H9 (cell line): ENCODE data around the gene SNX25. TPM values are rescaled to one million over a fixed set of nuclear protein-coding genes. Genes with fewer than 3 reads are reported as not detected.

Experiments
- DNase-seq: peaks from one replicate; pipeline ENCODE4 v3.0.0-alpha.2; 2017
- H2AFZ ChIP-seq: one replicate; pipeline ENCODE4 v1.6.1; 2013; ENCODE audit warnings: mild to moderate bottlenecking, low read length, control low read depth, moderate library complexity
- H2AK5ac ChIP-seq: 2 replicates; pipeline ENCODE4 v1.6.1; 2013; ENCODE audit warnings: low read length, control low read depth, mixed read lengths; ENCODE audit not compliant: insufficient read length
- H2BK120ac ChIP-seq: one replicate; pipeline ENCODE4 v1.6.1; 2013; ENCODE audit warnings: low read depth, mild to moderate bottlenecking, low read length, control low read depth, inconsistent platforms; ENCODE audit not compliant: poor library complexity, severe bottlenecking
- H2BK12ac ChIP-seq: 2 replicates; pipeline ENCODE4 v1.6.1; 2013; ENCODE audit warnings: low read length, control low read depth, mixed read lengths, low read depth; ENCODE audit not compliant: insufficient read length
- H2BK15ac ChIP-seq: 2 replicates; pipeline ENCODE4 v1.6.1; 2013; ENCODE audit warnings: low read depth, low read length, control low read depth
- H2BK20ac ChIP-seq: one replicate; pipeline ENCODE4 v1.6.1; 2013; ENCODE audit warnings: low read depth, mild to moderate bottlenecking, low read length, control low read depth, inconsistent platforms; ENCODE audit not compliant: poor library complexity, severe bottlenecking
- H2BK5ac ChIP-seq: 2 replicates; pipeline ENCODE4 v1.6.1; 2013; ENCODE audit warnings: low read length, control low read depth, mixed read lengths; ENCODE audit not compliant: insufficient read length
- H3K14ac ChIP-seq: 2 replicates; pipeline ENCODE4 v1.6.1; 2013; ENCODE audit warnings: low read length, control low read depth; ENCODE audit not compliant: insufficient read depth
- H3K18ac ChIP-seq: 2 replicates; pipeline ENCODE4 v1.6.1; 2013; ENCODE audit warnings: low read depth, mild to moderate bottlenecking, mixed read lengths, low read length, control low read depth; ENCODE audit not compliant: insufficient read length
- H3K23ac ChIP-seq: 2 replicates; pipeline ENCODE4 v1.6.1; 2013; ENCODE audit warnings: low read length, control low read depth, mixed read lengths, low read depth; ENCODE audit not compliant: insufficient read length
- H3K23me2 ChIP-seq: 2 replicates; pipeline ENCODE4 v1.6.1; 2013; ENCODE audit warnings: low read depth, mild to moderate bottlenecking, mixed read lengths, low read length, control low read depth; ENCODE audit not compliant: insufficient read length, poor library complexity, severe bottlenecking
- H3K27ac ChIP-seq: 2 replicates; pipeline ENCODE4 v1.5.1; 2013; ENCODE audit warnings: low read length, control low read depth, mixed read lengths, low read depth; ENCODE audit not compliant: insufficient read length
- H3K27me3 ChIP-seq: 2 replicates; pipeline ENCODE4 v1.6.1; 2013; ENCODE audit warnings: low read length, control low read depth, inconsistent platforms; ENCODE audit not compliant: insufficient read depth
- H3K4ac ChIP-seq: 2 replicates; pipeline ENCODE4 v1.6.1; 2013; ENCODE audit warnings: low read depth, mild to moderate bottlenecking, control low read depth, inconsistent platforms, low read length, moderate library complexity
- H3K4me1 ChIP-seq: 2 replicates; pipeline ENCODE4 v1.6.1; 2013; ENCODE audit warnings: low read length, control low read depth, inconsistent platforms; ENCODE audit not compliant: insufficient read depth
- H3K4me2 ChIP-seq: 2 replicates; pipeline ENCODE4 v1.6.1; 2013; ENCODE audit warnings: low read length, control low read depth, mixed read lengths; ENCODE audit not compliant: insufficient read length, insufficient read depth
- H3K56ac ChIP-seq: 2 replicates; pipeline ENCODE4 v1.6.1; 2013; ENCODE audit warnings: low read depth, mild to moderate bottlenecking, mixed read lengths, low read length, control low read depth; ENCODE audit not compliant: insufficient read length
- H3K79me1 ChIP-seq: 2 replicates; pipeline ENCODE4 v1.6.1; 2013; ENCODE audit warnings: low read depth, mild to moderate bottlenecking, moderate library complexity, low read length, control low read depth, inconsistent platforms; ENCODE audit not compliant: insufficient read depth, poor library complexity, severe bottlenecking
- H3K79me2 ChIP-seq: 2 replicates; pipeline ENCODE4 v1.6.1; 2013; ENCODE audit warnings: low read length, control low read depth, inconsistent platforms; ENCODE audit not compliant: insufficient read depth
- H3K9ac ChIP-seq: 2 replicates; pipeline ENCODE4 v1.6.1; 2013; ENCODE audit warnings: low read length, control low read depth, mixed read lengths; ENCODE audit not compliant: insufficient read length; ENCODE audit errors: extremely low read depth
- H3K9me3 ChIP-seq: one replicate; pipeline ENCODE4 v1.6.1; 2013; ENCODE audit warnings: low read depth, low read length, inconsistent platforms; ENCODE audit not compliant: control insufficient read depth
- H3T11ph ChIP-seq: one replicate; pipeline ENCODE4 v1.6.1; 2013; ENCODE audit warnings: mild to moderate bottlenecking, low read length, control low read depth, inconsistent platforms
- H4K20me1 ChIP-seq: one replicate; pipeline ENCODE4 v1.6.1; 2013; ENCODE audit not compliant: control insufficient read depth, insufficient read length, insufficient read depth
- H4K5ac ChIP-seq: 2 replicates; pipeline ENCODE4 v1.6.1; 2013; ENCODE audit warnings: low read depth, mild to moderate bottlenecking, mixed read lengths, low read length, control low read depth; ENCODE audit not compliant: insufficient read length
- H4K8ac ChIP-seq: replicated peaks from 2 replicates; pipeline ENCODE4 v1.6.1; 2013; ENCODE audit warnings: low read length, control low read depth, mixed read lengths, low read depth; ENCODE audit not compliant: insufficient read length
- H4K91ac ChIP-seq: 2 replicates; pipeline ENCODE4 v1.6.1; 2013; ENCODE audit warnings: low read depth, mild to moderate bottlenecking, moderate library complexity, mixed read lengths, low read length, control low read depth; ENCODE audit not compliant: insufficient read length
- H3K27ac Mint-ChIP-seq, 3 experiments: 2 replicates in 2 of 3; 3 replicates in 1 of 3; pipeline ENCODE4 v1.8.0; 2020 to 2021; ENCODE audit warnings: mixed read lengths in 3 of 3, mild to moderate bottlenecking in 1 of 3, moderate library complexity in 1 of 3
- H3K27me3 Mint-ChIP-seq: 2 replicates; pipeline ENCODE4 v1.8.0; 2021; ENCODE audit warnings: low read depth, mild to moderate bottlenecking, moderate library complexity, mixed read lengths
- H3K36me3 Mint-ChIP-seq, 3 experiments: 2 replicates in 2 of 3; 3 replicates in 1 of 3; pipeline ENCODE4 v1.8.0; 2020 to 2021; ENCODE audit warnings: low read depth in 3 of 3, mixed read lengths in 3 of 3; ENCODE audit not compliant: insufficient read depth in 1 of 3
- H3K4me1 Mint-ChIP-seq, 2 experiments: 2 replicates each; pipeline ENCODE4 v1.8.0; 2020; ENCODE audit warnings: mixed read lengths in 2 of 2
- H3K4me3 Mint-ChIP-seq, 2 experiments: 2 replicates in 1 of 2; 3 replicates in 1 of 2; pipeline ENCODE4 v1.8.0; 2020 to 2021; ENCODE audit warnings: mild to moderate bottlenecking in 2 of 2, mixed read lengths in 2 of 2, moderate library complexity in 1 of 2
- H3K9me3 Mint-ChIP-seq, 2 experiments: 2 replicates in 1 of 2; 3 replicates in 1 of 2; pipeline ENCODE4 v1.8.0; 2020; ENCODE audit warnings: mild to moderate bottlenecking in 2 of 2, mixed read lengths in 2 of 2, moderate library complexity in 1 of 2
- CTCF ChIP-seq: fragments of 200-600 bp; sonication (generic); conservative IDR thresholded peaks from 3 replicates; pipeline ENCODE4 v1.8.0; 2021; ENCODE audit warnings: antibody characterized with exemption, mild to moderate bottlenecking
- WGBS: extraction: QIAGEN DNeasy Blood & Tissue Kit; methylation state at CpG from one replicate; pipeline ENCODE4 v1.1.7; 2013; ENCODE audit warnings: missing lambda C conversion rate, low lambda C conversion rate, mixed read lengths; ENCODE audit not compliant: insufficient read length; ENCODE audit errors: extremely low coverage; 5-methylcytosine and 5-hydroxymethylcytosine counted together
- total RNA-seq: library from RNA; stranded (reverse); gene quantifications from 2 replicates; pipeline ENCODE4 v1.2.1, GENCODE V29; 2021

SNX25 gene
- total RNA-seq, 1 experiment from 2014 or later: 28.2 TPM

GRCh38 chr4:185390941-185391340 lies 181.5 kb downstream of the SNX25 start:
- no peak overlapping the region for H3K4ac ChIP-seq
- no peak overlapping the region for H4K8ac ChIP-seq
- H4K20me1 ChIP-seq: no peaks in the 10 kb centered on the region
- no peak overlapping the region for H3T11ph ChIP-seq
- Mint-ChIP-seq H3K9me3 (peaks cover 2 to 3% of the 10 kb centered on the region in 2 experiments; a peak in 4 of 5 replicates), H3K4me3 (no peak overlapping the region), H3K36me3 (peaks cover 0 to 7% (median 0%) of the 10 kb centered on the region in 3 experiments; a peak in 2 of 7 replicates), H3K27ac (no peak overlapping the region), H3K4me1 (peaks cover 9 to 13% of the 10 kb centered on the region in 2 experiments), H3K27me3 (peaks cover 2% of the 10 kb centered on the region; the same call in 1 of the 2 replicates)
- no CpG with 5 or more reads among the region's 6 CpGs for WGBS
- H3K79me2 ChIP-seq: no peaks in the 10 kb centered on the region
- no peak overlapping the region for H4K5ac ChIP-seq
- TF ChIP-seq CTCF: no peak
- H3K79me1 ChIP-seq: no peaks in the 10 kb centered on the region
- no peak overlapping the region for H3K56ac ChIP-seq
- H3K23ac ChIP-seq: no peak overlapping the region
- H2BK5ac ChIP-seq: no peak overlapping the region
- H3K23me2 ChIP-seq: peaks cover 1% of the 10 kb centered on the region
- H2AFZ ChIP-seq: no peak overlapping the region
- H3K9ac ChIP-seq: no peak overlapping the region
- H3K27me3 ChIP-seq: no peaks in the 10 kb centered on the region
- no peak for DNase-seq
- H3K4me1 ChIP-seq: no peaks in the 10 kb centered on the region
- no peak overlapping the region for H2BK20ac ChIP-seq
- no peak overlapping the region for H4K91ac ChIP-seq
- H3K18ac ChIP-seq: no peak overlapping the region
- H2BK15ac ChIP-seq: no peak overlapping the region
- no peak overlapping the region for H3K27ac ChIP-seq
- no peaks in the 10 kb centered on the region for H3K9me3 ChIP-seq
- H2BK120ac ChIP-seq: no peak overlapping the region
- no peak overlapping the region for H3K4me2 ChIP-seq
- H2BK12ac ChIP-seq: no peak overlapping the region
- no peak overlapping the region for H3K14ac ChIP-seq
- no peak overlapping the region for H2AK5ac ChIP-seq
